AG09309 (cell line): ENCODE measurements around the gene AGO3.

Experiments
- DNase-seq: peaks from one replicate; pipeline ENCODE4 v3.0.0-alpha.2; 2010; ENCODE audit warnings: low read depth
- H3K4me3 ChIP-seq: 2 replicates; pipeline ENCODE4 v1.5.1; 2011; ENCODE audit warnings: mild to moderate bottlenecking, low read depth, low read length, moderate library complexity; ENCODE audit not compliant: control insufficient read depth
- TF ChIP-seq, protein P1 (sequence below): IDR thresholded peaks from 2 replicates; pipeline ENCODE4 v1.5.1; 2011; ENCODE audit warnings: mild to moderate bottlenecking, low read depth, low read length, inconsistent platforms; ENCODE audit not compliant: insufficient read depth, control insufficient read depth; ENCODE audit errors: missing control alignments

AGO3 gene

DNA sequence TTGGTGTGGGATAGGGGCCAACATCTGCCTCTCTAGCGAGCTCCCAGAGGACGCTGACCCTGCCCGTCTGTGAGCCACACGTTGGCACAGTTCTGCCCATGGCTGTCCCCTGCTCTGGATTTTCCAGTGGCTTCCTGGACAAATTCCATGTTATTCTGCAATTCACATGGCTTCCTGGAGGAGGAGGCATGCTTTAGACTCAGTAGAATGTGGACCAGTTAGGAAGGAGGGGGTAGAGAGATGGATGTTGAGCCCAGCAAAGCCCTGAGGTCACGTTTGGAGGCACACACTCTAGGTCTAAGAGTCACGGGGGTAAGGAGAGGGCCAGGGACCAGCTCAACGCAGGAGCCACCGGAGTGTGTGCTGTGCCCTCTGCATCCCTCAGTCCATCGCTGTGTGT is 181.9 kb downstream of the AGO3 start:
- TF ChIP-seq, protein P1, sequence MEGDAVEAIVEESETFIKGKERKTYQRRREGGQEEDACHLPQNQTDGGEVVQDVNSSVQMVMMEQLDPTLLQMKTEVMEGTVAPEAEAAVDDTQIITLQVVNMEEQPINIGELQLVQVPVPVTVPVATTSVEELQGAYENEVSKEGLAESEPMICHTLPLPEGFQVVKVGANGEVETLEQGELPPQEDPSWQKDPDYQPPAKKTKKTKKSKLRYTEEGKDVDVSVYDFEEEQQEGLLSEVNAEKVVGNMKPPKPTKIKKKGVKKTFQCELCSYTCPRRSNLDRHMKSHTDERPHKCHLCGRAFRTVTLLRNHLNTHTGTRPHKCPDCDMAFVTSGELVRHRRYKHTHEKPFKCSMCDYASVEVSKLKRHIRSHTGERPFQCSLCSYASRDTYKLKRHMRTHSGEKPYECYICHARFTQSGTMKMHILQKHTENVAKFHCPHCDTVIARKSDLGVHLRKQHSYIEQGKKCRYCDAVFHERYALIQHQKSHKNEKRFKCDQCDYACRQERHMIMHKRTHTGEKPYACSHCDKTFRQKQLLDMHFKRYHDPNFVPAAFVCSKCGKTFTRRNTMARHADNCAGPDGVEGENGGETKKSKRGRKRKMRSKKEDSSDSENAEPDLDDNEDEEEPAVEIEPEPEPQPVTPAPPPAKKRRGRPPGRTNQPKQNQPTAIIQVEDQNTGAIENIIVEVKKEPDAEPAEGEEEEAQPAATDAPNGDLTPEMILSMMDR = no peak
- no peak overlapping the region for H3K4me3 ChIP-seq
- DNase-seq = no peak

DNA sequence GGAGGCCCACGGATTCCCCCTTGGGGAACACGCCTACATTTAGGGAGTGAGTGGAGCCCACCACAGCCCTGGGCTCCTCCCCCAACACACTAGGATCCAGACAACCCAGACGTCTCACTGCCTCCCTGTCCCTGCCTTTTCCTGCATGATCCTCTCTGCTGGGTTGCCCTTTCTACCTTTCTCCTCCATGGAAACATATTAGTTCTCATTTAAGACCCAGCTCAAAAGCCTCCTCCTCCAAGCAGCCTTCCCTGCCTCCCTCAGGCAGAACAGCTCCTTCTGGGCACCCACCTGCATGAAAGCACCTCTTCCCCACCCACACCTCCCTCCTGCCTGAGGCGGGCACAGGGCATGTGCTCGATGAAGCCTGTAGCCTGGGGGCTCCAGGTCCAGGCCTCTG is 183.5 kb downstream of the AGO3 start:
- H3K4me3 ChIP-seq = no peak overlapping the region
- DNase-seq = no peak
- TF ChIP-seq, protein P1 = no peak

DNA sequence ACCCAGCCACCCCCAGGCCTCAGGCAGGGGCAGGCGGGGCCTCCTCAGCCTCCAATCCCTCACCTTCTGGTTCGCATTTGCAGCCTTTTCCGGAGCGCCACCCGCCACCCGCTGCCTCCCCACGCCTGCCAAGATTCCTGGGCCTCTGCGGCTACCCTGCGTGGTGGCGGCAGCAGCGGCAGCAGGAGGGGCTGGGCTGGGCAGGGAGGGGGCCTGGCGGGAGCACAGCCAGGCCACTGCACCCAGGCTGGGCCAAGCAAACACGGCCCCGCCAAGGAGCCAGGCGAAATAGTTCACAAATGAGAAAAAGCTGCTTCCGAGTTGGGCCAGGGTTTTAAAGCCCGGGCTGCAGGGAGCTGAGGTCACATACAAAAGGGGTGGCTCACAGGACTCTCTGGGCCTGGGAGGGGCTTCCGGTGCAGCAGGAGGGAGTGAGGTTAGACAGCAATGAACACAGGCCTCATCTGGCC is 184.3 kb downstream of the AGO3 start:
- H3K4me3 ChIP-seq = no peak overlapping the region
- TF ChIP-seq, protein P1 = no peak
- peak; percentile 73 for DNase-seq

- TF ChIP-seq, protein P1 = no peak
- no peak overlapping the region for H3K4me3 ChIP-seq
- no peak for DNase-seq
Measured at GRCh38 chr1:36115931-36116330, 185.0 kb downstream of the AGO3 start.

DNA sequence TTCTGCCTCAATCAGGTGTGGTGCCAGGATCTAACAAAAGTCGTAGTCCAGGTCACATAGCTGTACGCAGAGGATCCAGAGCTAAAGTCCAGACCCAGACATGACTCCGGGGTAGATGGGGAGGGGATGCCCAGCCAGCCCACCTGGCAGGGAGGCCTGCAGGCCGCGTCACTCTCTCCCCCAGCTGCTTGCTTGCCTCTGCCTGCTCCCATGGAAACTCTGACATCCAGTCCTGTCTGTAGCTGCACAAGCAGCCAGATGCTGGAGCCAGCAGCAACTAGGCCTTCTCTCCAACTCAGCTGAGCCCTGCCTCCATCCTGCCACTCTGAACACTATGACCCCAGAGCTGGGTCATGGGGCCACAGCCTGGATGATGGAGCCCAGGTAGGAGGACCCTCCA is 186.0 kb downstream of the AGO3 start:
- DNase-seq = no peak
- TF ChIP-seq, protein P1 = no peak

GRCh38 chr1:36118447-36119204 is 187.7 kb downstream of the AGO3 start:
- H3K4me3 ChIP-seq = no peak overlapping the region
- TF ChIP-seq, protein P1 = no peak
- no peak for DNase-seq

More for the DNA sequence above, 186.0 kb downstream of the AGO3 start:
- no peak overlapping the region for H3K4me3 ChIP-seq

DNA sequence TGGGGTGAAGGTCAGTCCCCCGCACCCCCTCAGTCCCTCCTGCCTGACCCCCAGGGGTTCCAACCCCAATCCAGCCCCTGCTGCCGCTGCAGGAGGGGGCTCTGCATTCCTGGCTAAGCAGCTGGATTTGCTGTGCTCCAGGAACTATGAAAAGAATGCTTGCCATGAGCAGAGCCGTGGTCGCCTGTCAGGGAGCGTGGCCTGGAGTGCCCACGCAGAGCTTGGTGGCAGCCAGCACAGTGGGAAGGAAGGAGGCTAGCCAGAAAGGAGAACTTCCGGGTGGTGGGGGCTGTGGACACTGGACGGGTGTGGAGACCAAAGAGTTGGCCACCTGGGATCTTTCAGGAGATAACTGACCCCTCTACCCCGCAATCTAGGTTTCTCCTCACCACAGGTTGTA is 188.6 kb downstream of the AGO3 start:
- H3K4me3 ChIP-seq = no peak overlapping the region
- DNase-seq = no peak
- TF ChIP-seq, protein P1 = no peak
